HEK293 (cell line): ENCODE results near the gene OBSCN.

Experiments
- CTCF ChIA-PET: fragments of 350-600 bp; formaldehyde crosslinking; extraction: SDS; loops from one replicate; lab custom pipeline; 2021; ENCODE audit warnings: antibody characterized with exemption; lab: Yijun Ruan, JAX
- POLR2A ChIA-PET: fragments of 300-600 bp; formaldehyde crosslinking; extraction: SDS; loops from one replicate; lab custom pipeline; 2020; ENCODE audit warnings: antibody characterized with exemption, inconsistent platforms; lab: Yijun Ruan, JAX
- H3K27ac ChIP-seq: fragments of 200-500 bp; sonication (Bioruptor generic); 2 replicates; pipeline ENCODE4 v1.5.1; 2014; ENCODE audit warnings: low read depth, low read length, control low read depth, inconsistent platforms; ENCODE audit errors: extremely low read depth
- H3K36me3 ChIP-seq, 2 experiments: fragments of 200-500 bp in 1 of 2; sonication (Bioruptor generic) in 1 of 2; 1 replicate in 1 of 2; 2 replicates in 1 of 2; pipeline ENCODE4 v1.5.1; 2014 to 2017; ENCODE audit warnings: inconsistent platforms in 2 of 2, low read length in 2 of 2; ENCODE audit not compliant: control insufficient read depth in 2 of 2, insufficient read depth in 1 of 2
- H3K4me1 ChIP-seq: fragments of 200-500 bp; sonication (Bioruptor generic); 2 replicates; pipeline ENCODE4 v1.5.1; 2014; ENCODE audit warnings: mild to moderate bottlenecking, low read length, inconsistent platforms; ENCODE audit not compliant: control insufficient read depth, insufficient read depth
- H3K4me3 ChIP-seq: 2 replicates; pipeline ENCODE4 v1.5.1; 2011; ENCODE audit warnings: low read depth, mild to moderate bottlenecking, control low read depth, low read length, moderate library complexity
- H3K9me3 ChIP-seq: fragments of 200-500 bp; sonication (Bioruptor generic); 2 replicates; pipeline ENCODE4 v1.5.1; 2014; ENCODE audit warnings: low read depth, low read length, inconsistent platforms; ENCODE audit not compliant: control insufficient read depth, insufficient read depth
- GLI2 ChIP-seq: fragments of 450-650 bp; formaldehyde crosslinking; IDR thresholded peaks from 2 replicates; pipeline ENCODE4; 2017; ENCODE audit warnings: missing biosample characterization, missing genetic modification characterization, low read depth, borderline replicate concordance
- GLIS1 ChIP-seq: fragments of 450-650 bp; formaldehyde crosslinking; IDR thresholded peaks from 2 replicates; pipeline ENCODE4 v1.5.1; 2016; ENCODE audit warnings: missing biosample characterization, missing genetic modification characterization
- GLIS2 ChIP-seq: fragments of 450-650 bp; formaldehyde crosslinking; IDR thresholded peaks from 2 replicates; pipeline ENCODE4 v1.5.1; 2016; ENCODE audit warnings: missing biosample characterization, missing genetic modification characterization
- INSM2 ChIP-seq: fragments of 450-650 bp; formaldehyde crosslinking; IDR thresholded peaks from 2 replicates; pipeline ENCODE4 v1.5.1; 2016; ENCODE audit warnings: missing biosample characterization, missing genetic modification characterization
- KLF16 ChIP-seq: fragments of 450-650 bp; formaldehyde crosslinking; IDR thresholded peaks from 2 replicates; pipeline ENCODE4 v1.5.1; 2017; ENCODE audit warnings: missing biosample characterization, missing genetic modification characterization
- SP2 ChIP-seq: fragments of 450-650 bp; formaldehyde crosslinking; IDR thresholded peaks from 2 replicates; pipeline ENCODE4 v1.5.1; 2016; ENCODE audit warnings: missing biosample characterization, missing genetic modification characterization
- TCF7L2 ChIP-seq: IDR thresholded peaks from 2 replicates; pipeline ENCODE4 v1.6.1; 2011; ENCODE audit warnings: low read depth, mild to moderate bottlenecking, inconsistent platforms, low read length, moderate library complexity, borderline replicate concordance
- TRIM28 ChIP-seq: IDR thresholded peaks from 2 replicates; pipeline ENCODE4 v1.6.1; 2011; ENCODE audit warnings: low read length, control low read depth, borderline replicate concordance
- WT1 ChIP-seq: fragments of 450-650 bp; formaldehyde crosslinking; IDR thresholded peaks from 2 replicates; pipeline ENCODE4 v1.5.1; 2016; ENCODE audit warnings: missing biosample characterization, missing genetic modification characterization
- YY2 ChIP-seq: fragments of 450-650 bp; formaldehyde crosslinking; IDR thresholded peaks from 2 replicates; pipeline ENCODE4 v1.5.1; 2016; ENCODE audit warnings: missing biosample characterization, missing genetic modification characterization
- ZBTB11 ChIP-seq: fragments of 450-650 bp; formaldehyde crosslinking; conservative IDR thresholded peaks from 2 replicates; pipeline ENCODE4 v1.5.1; 2016; ENCODE audit warnings: low read depth, missing biosample characterization, missing genetic modification characterization
- ZBTB48 ChIP-seq: fragments of 450-650 bp; formaldehyde crosslinking; IDR thresholded peaks from 2 replicates; pipeline ENCODE4 v1.5.1; 2016; ENCODE audit warnings: missing biosample characterization, missing genetic modification characterization
- ZFP69B ChIP-seq: fragments of 450-650 bp; formaldehyde crosslinking; IDR thresholded peaks from 2 replicates; pipeline ENCODE4 v1.5.1; 2016; ENCODE audit warnings: missing biosample characterization, missing genetic modification characterization
- ZIC2 ChIP-seq: fragments of 450-650 bp; formaldehyde crosslinking; IDR thresholded peaks from 2 replicates; pipeline ENCODE4 v1.5.1; 2016; ENCODE audit warnings: missing biosample characterization, missing genetic modification characterization
- ZNF133 ChIP-seq: fragments of 450-650 bp; formaldehyde crosslinking; IDR thresholded peaks from 2 replicates; pipeline ENCODE4 v1.5.1; 2016; ENCODE audit warnings: missing biosample characterization, missing genetic modification characterization
- ZNF175 ChIP-seq: fragments of 450-650 bp; formaldehyde crosslinking; IDR thresholded peaks from 2 replicates; pipeline ENCODE4 v1.5.1; 2016; ENCODE audit warnings: missing biosample characterization, missing genetic modification characterization
- ZNF274 ChIP-seq, 2 experiments: fragments of 200-500 bp in 1 of 2; fragments of 450-650 bp in 1 of 2; sonication (Bioruptor generic) in 1 of 2; formaldehyde crosslinking in 1 of 2; IDR thresholded peaks; 2 replicates each; pipeline versions ENCODE4 v1.5.1 to v1.6.1; 2014 to 2016; ENCODE audit warnings: borderline replicate concordance in 1 of 2, inconsistent platforms in 1 of 2, low read length in 1 of 2, missing biosample characterization in 1 of 2, missing genetic modification characterization in 1 of 2
- ZNF423 ChIP-seq: fragments of 450-650 bp; formaldehyde crosslinking; IDR thresholded peaks from 2 replicates; pipeline ENCODE4 v1.5.1; 2016; ENCODE audit warnings: missing biosample characterization, missing genetic modification characterization
- ZNF501 ChIP-seq: fragments of 450-650 bp; formaldehyde crosslinking; IDR thresholded peaks from 2 replicates; pipeline ENCODE4 v1.5.1; 2016; ENCODE audit warnings: missing biosample characterization, missing genetic modification characterization
- ZNF510 ChIP-seq: fragments of 450-650 bp; formaldehyde crosslinking; IDR thresholded peaks from 2 replicates; pipeline ENCODE4 v1.5.1; 2018; ENCODE audit warnings: mild to moderate bottlenecking, missing genetic modification characterization, missing biosample characterization; ENCODE audit not compliant: insufficient replicate concordance
- ZNF529 ChIP-seq: fragments of 450-650 bp; formaldehyde crosslinking; IDR thresholded peaks from 2 replicates; pipeline ENCODE4 v1.5.1; 2017; ENCODE audit warnings: missing genetic modification characterization, missing biosample characterization; ENCODE audit not compliant: insufficient replicate concordance
- ZNF544 ChIP-seq: fragments of 450-650 bp; formaldehyde crosslinking; IDR thresholded peaks from 2 replicates; pipeline ENCODE4 v1.5.0; 2017; ENCODE audit warnings: missing biosample characterization, missing genetic modification characterization
- ZNF558 ChIP-seq: fragments of 450-650 bp; formaldehyde crosslinking; IDR thresholded peaks from 2 replicates; pipeline ENCODE4 v1.5.1; 2016; ENCODE audit warnings: missing biosample characterization, missing genetic modification characterization
- ZNF580 ChIP-seq: fragments of 450-650 bp; formaldehyde crosslinking; IDR thresholded peaks from 2 replicates; pipeline ENCODE4 v1.5.1; 2016; ENCODE audit warnings: missing biosample characterization, missing genetic modification characterization
- ZNF600 ChIP-seq: fragments of 450-650 bp; formaldehyde crosslinking; IDR thresholded peaks from 2 replicates; pipeline ENCODE4 v1.5.1; 2016; ENCODE audit warnings: missing biosample characterization, missing genetic modification characterization
- ZNF626 ChIP-seq: fragments of 450-650 bp; sonication (Bioruptor Pico); formaldehyde crosslinking; IDR thresholded peaks from 2 replicates; pipeline ENCODE4 v1.5.1; 2018; ENCODE audit warnings: missing biosample characterization, missing genetic modification characterization, inconsistent platforms
- ZNF776 ChIP-seq: fragments of 450-650 bp; formaldehyde crosslinking; IDR thresholded peaks from 2 replicates; pipeline ENCODE4 v1.5.0; 2017; ENCODE audit warnings: missing biosample characterization, missing genetic modification characterization, borderline replicate concordance
- ZNF791 ChIP-seq: fragments of 450-650 bp; formaldehyde crosslinking; IDR thresholded peaks from 2 replicates; pipeline ENCODE4 v1.5.1; 2016; ENCODE audit warnings: missing biosample characterization, missing genetic modification characterization
- ZNF830 ChIP-seq: fragments of 450-650 bp; IDR thresholded peaks from 2 replicates; pipeline ENCODE4 v1.5.0; 2018; ENCODE audit warnings: missing biosample characterization, missing genetic modification characterization, low read depth, mild to moderate bottlenecking, moderate library complexity
- ZNF837 ChIP-seq: fragments of 450-650 bp; formaldehyde crosslinking; IDR thresholded peaks from 2 replicates; pipeline ENCODE4 v1.5.1; 2016; ENCODE audit warnings: missing biosample characterization, missing genetic modification characterization
- ZSCAN4 ChIP-seq: fragments of 450-650 bp; formaldehyde crosslinking; IDR thresholded peaks from 2 replicates; pipeline ENCODE4 v1.5.1; 2017; ENCODE audit warnings: missing biosample characterization, missing genetic modification characterization

The OBSCN gene

GRCh38 chr1:228405200-228405978, 197.5 kb downstream of the OBSCN start (continued):
- TF ChIP-seq ZNF791 (tag by site-specific recombination) (no peak), ZNF837 (tag by site-specific recombination) (no peak), ZNF580 (tag by site-specific recombination) (no peak), ZBTB48 (tag by site-specific recombination) (peak; percentile 53; the same call in 1 of the 2 replicates), ZNF776 (tag by site-specific recombination) (no peak), ZBTB11 (tag by site-specific recombination) (no peak), SP2 (tag by site-specific recombination) (0 out of 2 replicates have a peak, but pooled peaks have one; percentile 6), GLIS1 (tag by site-specific recombination) (peak; percentile 64)

GRCh38 chr1:228405979-228406228, 198.1 kb downstream of the OBSCN start:
- no peaks in the 10 kb centered on the region for H3K9me3 ChIP-seq
- H3K4me1 ChIP-seq = peaks cover 11% of the 10 kb centered on the region
- peak overlapping the region; percentile 88 for H3K27ac ChIP-seq
- H3K4me3 ChIP-seq = peak overlapping the region; percentile 59
- ChIA-PET POLR2A (interaction anchor here (0.6 to 2.6 kb wide), 12 partner anchors 8 to 302 kb away, joined by 3 to 41 read pairs (median 5); partner anchors contain the start of gene C1orf35), CTCF (interaction anchor here (0.8 to 1.9 kb wide), 3 partner anchors 26 to 54 kb away, joined by 3 to 6 read pairs (median 4); no protein-coding TSS in a partner anchor)
- peaks cover 0 to 42% of the 10 kb centered on the region in 2 experiments; a peak in 1 of 3 replicates for H3K36me3 ChIP-seq
- no peak for TF ChIP-seq ZNF544 (tag by site-specific recombination)
- no peak for TF ChIP-seq ZFP69B (tag by site-specific recombination)
- TF ChIP-seq ZNF274 (IDR thresholded peaks at IDR 0.05; ENCODE audit: low read length) = no peak
- TF ChIP-seq ZNF274 (tag by site-specific recombination; IDR thresholded peaks at IDR 0.05; ENCODE audit: borderline replicate concordance) = no peak
- TF ChIP-seq GLI2 = no peak
- TF ChIP-seq ZIC2 (tag by site-specific recombination) = peak; percentile 73; the same call in 1 of the 2 replicates
- TF ChIP-seq GLIS1 (tag by site-specific recombination) = peak; percentile 28; the same call in 1 of the 2 replicates
- no peak for TF ChIP-seq YY2 (tag by site-specific recombination)
- TF ChIP-seq GLIS2 (tag by site-specific recombination) = peak; percentile 62; the same call in 1 of the 2 replicates
- no peak for TF ChIP-seq ZNF501
- no peak for TF ChIP-seq ZNF626 (tag by site-specific recombination)
- TF ChIP-seq TRIM28 = no peak
- TF ChIP-seq ZNF510 (tag by site-specific recombination) = no peak
- no peak for TF ChIP-seq WT1 (tag by site-specific recombination)
- no peak for TF ChIP-seq ZNF600 (tag by site-specific recombination)
- TF ChIP-seq ZNF529 (tag by site-specific recombination) = no peak
- TF ChIP-seq ZNF175 (tag by site-specific recombination) = no peak
- no peak for TF ChIP-seq KLF16 (tag by site-specific recombination)
- TF ChIP-seq INSM2 (tag by site-specific recombination) = no peak
- no peak for TF ChIP-seq TCF7L2
- TF ChIP-seq ZNF830 (tag by site-specific recombination) = no peak
- no peak for TF ChIP-seq ZSCAN4
- TF ChIP-seq ZNF558 = no peak
- no peak for TF ChIP-seq ZNF133 (tag by site-specific recombination)
- TF ChIP-seq ZNF423 (tag by site-specific recombination) = peak; percentile 14; the same call in 1 of the 2 replicates
